SK-N-MC (cell line): ENCODE results near the gene NDUFAF2.

Experiments
- EZH2 ChIP-seq: fragments of 200-600 bp; sonication (generic); IDR thresholded peaks from one replicate; pipeline ENCODE4 v1.6.1; 2017; ENCODE audit warnings: antibody characterized with exemption
- POLR2AphosphoS5 ChIP-seq: IDR thresholded peaks from 2 replicates; pipeline ENCODE4 v1.6.1; 2012; ENCODE audit warnings: mild to moderate bottlenecking, low read depth, low read length, borderline replicate concordance

- TF ChIP-seq EZH2 (no peak), POLR2AphosphoS5 (no peak)
Observed at GRCh38 chr5:61167382-61167781, 222.4 kb downstream of the NDUFAF2 start.
